Esophagus squamous epithelium (tissue), 4 donors: ENCODE measurements around the gene SIAH2.

Experiments used
- POLR2A ChIP-seq, 4 donors: fragments of 450-650 bp; IDR thresholded peaks; one replicate each; pipeline ENCODE4 v1.6.1; 2017; ENCODE audit warnings: antibody characterized with exemption in 4 of 4, mild to moderate bottlenecking in 4 of 4, moderate library complexity in 3 of 4
- TF ChIP-seq, protein P1 (sequence below), 6 experiments: fragments of 450-650 bp in 4 of 6; fragments of 200-600 bp in 2 of 6; sonication (generic) in 2 of 6; IDR thresholded peaks; one replicate each; pipeline ENCODE4 v1.5.1; 2016 to 2019; ENCODE audit warnings: antibody characterized with exemption in 6 of 6, mild to moderate bottlenecking in 4 of 6, moderate library complexity in 4 of 6

DNA sequence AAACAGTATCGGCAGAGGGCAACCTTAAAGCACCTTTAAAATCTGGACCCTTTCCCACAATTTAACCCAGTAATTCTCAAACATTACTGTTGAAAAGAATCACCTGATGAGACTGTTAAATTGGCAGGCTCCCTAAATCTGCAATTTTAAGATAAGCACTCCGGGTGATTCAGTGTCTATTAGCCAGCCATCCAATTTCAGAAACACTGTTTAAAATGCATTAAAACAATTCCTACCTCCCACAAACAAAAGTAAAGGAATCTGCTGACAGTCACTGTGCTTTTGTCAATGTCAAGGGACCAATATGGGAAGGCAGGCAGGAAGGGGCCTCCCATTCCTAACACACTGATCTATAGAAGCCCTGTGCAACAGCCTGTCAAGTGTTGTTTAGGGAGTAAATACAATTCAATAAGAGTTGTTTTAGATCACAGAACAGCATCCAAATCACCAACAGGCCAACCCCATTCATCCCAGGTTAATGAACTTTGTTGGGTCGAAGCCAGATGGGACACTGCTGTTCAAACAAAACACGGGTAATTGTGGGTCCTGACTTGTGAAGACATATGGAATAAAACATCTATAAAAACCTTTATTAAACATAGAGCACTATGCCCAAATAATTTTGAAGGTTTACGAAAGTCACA is 21.4 kb downstream of the SIAH2 start:
- TF ChIP-seq, protein P1, sequence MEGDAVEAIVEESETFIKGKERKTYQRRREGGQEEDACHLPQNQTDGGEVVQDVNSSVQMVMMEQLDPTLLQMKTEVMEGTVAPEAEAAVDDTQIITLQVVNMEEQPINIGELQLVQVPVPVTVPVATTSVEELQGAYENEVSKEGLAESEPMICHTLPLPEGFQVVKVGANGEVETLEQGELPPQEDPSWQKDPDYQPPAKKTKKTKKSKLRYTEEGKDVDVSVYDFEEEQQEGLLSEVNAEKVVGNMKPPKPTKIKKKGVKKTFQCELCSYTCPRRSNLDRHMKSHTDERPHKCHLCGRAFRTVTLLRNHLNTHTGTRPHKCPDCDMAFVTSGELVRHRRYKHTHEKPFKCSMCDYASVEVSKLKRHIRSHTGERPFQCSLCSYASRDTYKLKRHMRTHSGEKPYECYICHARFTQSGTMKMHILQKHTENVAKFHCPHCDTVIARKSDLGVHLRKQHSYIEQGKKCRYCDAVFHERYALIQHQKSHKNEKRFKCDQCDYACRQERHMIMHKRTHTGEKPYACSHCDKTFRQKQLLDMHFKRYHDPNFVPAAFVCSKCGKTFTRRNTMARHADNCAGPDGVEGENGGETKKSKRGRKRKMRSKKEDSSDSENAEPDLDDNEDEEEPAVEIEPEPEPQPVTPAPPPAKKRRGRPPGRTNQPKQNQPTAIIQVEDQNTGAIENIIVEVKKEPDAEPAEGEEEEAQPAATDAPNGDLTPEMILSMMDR (IDR thresholded peaks at IDR 0.05): no peak
- no peak for TF ChIP-seq POLR2A (IDR thresholded peaks at IDR 0.05)
